Measurements from ENCODE around the gene STK17B. TPM values are rescaled to one million over a fixed set of nuclear protein-coding genes. Genes with fewer than 3 reads are reported as not detected.

Gene STK17B
- total RNA-seq, 2 experiments from 2014 or later, result 95.0 to 148 TPM

DNA sequence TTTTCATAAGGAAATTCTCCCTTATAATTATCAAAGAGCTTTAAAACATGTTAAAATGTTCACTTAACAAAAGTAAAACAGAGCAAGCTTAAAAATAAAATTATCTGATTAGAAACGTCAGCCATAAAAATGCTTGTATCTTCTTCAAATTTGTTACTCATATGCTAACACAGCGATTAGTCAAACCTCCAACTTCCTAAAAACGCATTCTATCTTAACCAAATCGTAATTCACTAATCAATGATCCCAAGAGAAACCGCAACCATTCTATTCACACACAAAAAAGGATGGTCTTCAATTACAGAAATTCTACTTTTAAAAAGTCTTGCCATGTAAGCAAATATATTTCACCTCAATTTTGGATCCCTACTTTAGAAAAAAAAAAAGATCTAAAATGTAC is 1.9 kb downstream of the STK17B start:
- intact Hi-C loops (cut with micrococcal nuclease; ENCODE audit: unreplicated experiment), result no loop called here
- Histone ChIP-seq H3K36me3 (ENCODE audit: insufficient read depth, low read length) (peaks cover 94% of the 10 kb centered on the region), H3K79me2 (ENCODE audit: insufficient read depth, low read depth, low read length) (peaks cover 98% of the 10 kb centered on the region), H3K4me3 (ENCODE audit: low read depth, low read length, poor library complexity, severe bottlenecking) (peak overlapping the region; percentile 98), H4K20me1 (ENCODE audit: insufficient read depth, low read length) (peaks cover 53% of the 10 kb centered on the region), H3K4me2 (ENCODE audit: low read length) (peak overlapping the region; percentile 89), H3K9me2 (ENCODE audit: insufficient read depth, low read length) (no peaks in the 10 kb centered on the region), H2AFZ (ENCODE audit: low read length) (no peak overlapping the region), H3K4me1 (ENCODE audit: insufficient read depth, low read length, poor library complexity, severe bottlenecking) (peaks cover 54% of the 10 kb centered on the region), H3K9me3 (ENCODE audit: low read length) (no peaks in the 10 kb centered on the region), H3K27ac (ENCODE audit: low read depth, low read length, poor library complexity, severe bottlenecking) (peak overlapping the region; percentile 75)
- POLR2A ChIA-PET, result interaction anchor here (0.6 to 10.6 kb wide), 12 partner anchors 8 to 107 kb away, joined by 3 to 226 read pairs (median 6); no protein-coding TSS in a partner anchor
- BruUV-seq (replicated peaks), result no TSS peak
- CTCF ChIA-PET (ENCODE audit: unreplicated experiment), result no interaction called here
- no peak for DNase-seq (ENCODE audit: low spot score)
- TF ChIP-seq, protein P1, sequence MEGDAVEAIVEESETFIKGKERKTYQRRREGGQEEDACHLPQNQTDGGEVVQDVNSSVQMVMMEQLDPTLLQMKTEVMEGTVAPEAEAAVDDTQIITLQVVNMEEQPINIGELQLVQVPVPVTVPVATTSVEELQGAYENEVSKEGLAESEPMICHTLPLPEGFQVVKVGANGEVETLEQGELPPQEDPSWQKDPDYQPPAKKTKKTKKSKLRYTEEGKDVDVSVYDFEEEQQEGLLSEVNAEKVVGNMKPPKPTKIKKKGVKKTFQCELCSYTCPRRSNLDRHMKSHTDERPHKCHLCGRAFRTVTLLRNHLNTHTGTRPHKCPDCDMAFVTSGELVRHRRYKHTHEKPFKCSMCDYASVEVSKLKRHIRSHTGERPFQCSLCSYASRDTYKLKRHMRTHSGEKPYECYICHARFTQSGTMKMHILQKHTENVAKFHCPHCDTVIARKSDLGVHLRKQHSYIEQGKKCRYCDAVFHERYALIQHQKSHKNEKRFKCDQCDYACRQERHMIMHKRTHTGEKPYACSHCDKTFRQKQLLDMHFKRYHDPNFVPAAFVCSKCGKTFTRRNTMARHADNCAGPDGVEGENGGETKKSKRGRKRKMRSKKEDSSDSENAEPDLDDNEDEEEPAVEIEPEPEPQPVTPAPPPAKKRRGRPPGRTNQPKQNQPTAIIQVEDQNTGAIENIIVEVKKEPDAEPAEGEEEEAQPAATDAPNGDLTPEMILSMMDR (conservative IDR thresholded peaks at IDR 0.05; ENCODE audit: low read length), result 0 out of 2 replicates have a peak, but pooled peaks have one; percentile 10
- no peak for TF ChIP-seq EZH2phosphoT487 (IDR thresholded peaks at IDR 0.05; ENCODE audit: borderline replicate concordance, low read depth, low read length)

DNA sequence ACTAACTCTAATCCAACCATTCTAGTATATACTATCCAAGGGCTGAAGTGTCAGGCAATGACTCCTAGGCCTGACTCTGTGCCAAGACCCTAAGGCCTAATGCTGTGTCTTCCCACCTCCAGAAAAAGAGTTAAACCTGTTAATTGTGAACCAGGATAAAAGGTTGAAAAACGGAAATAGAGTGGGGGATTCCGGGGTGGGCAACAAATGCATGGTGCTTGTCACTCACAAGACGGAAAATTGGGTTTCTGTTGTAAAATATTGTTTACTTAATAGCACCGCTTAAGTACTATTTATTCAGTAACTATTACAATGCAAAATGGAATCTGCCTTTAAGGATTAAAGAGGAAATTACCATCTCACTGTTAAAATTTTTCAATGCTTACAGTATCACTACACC is 3.2 kb downstream of the STK17B start:
- intact Hi-C loops (cut with micrococcal nuclease; ENCODE audit: unreplicated experiment), result loop anchor here (1.0 kb wide), 1 partner anchor 8 kb away; no protein-coding TSS in a partner anchor
- H4K20me1 ChIP-seq (ENCODE audit: insufficient read depth, low read length), result peaks cover 54% of the 10 kb centered on the region
- TF ChIP-seq, protein P1 (conservative IDR thresholded peaks at IDR 0.05; ENCODE audit: low read length), result no peak
- no peak for TF ChIP-seq EZH2phosphoT487 (IDR thresholded peaks at IDR 0.05; ENCODE audit: borderline replicate concordance, low read depth, low read length)
- peaks cover 92% of the 10 kb centered on the region for H3K36me3 ChIP-seq (ENCODE audit: insufficient read depth, low read length)
- H3K4me2 ChIP-seq (ENCODE audit: low read length), result peak overlapping the region; percentile 89
- no peaks in the 10 kb centered on the region for H3K9me2 ChIP-seq (ENCODE audit: insufficient read depth, low read length)
- CTCF ChIA-PET (ENCODE audit: unreplicated experiment), result no interaction called here
- no peak overlapping the region for H2AFZ ChIP-seq (ENCODE audit: low read length)
- POLR2A ChIA-PET, result interaction anchor here (0.7 to 6.7 kb wide), 11 partner anchors 8 to 107 kb away, joined by 3 to 110 read pairs (median 7); no protein-coding TSS in a partner anchor
- H3K4me3 ChIP-seq (ENCODE audit: low read depth, low read length, poor library complexity, severe bottlenecking), result peak overlapping the region; percentile 98
- peaks cover 57% of the 10 kb centered on the region for H3K4me1 ChIP-seq (ENCODE audit: insufficient read depth, low read length, poor library complexity, severe bottlenecking)
- BruUV-seq (replicated peaks), result no TSS peak
- DNase-seq (ENCODE audit: low spot score), result no peak
- H3K79me2 ChIP-seq (ENCODE audit: insufficient read depth, low read depth, low read length), result peaks cover 98% of the 10 kb centered on the region
- peak overlapping the region; percentile 52 for H3K27ac ChIP-seq (ENCODE audit: low read depth, low read length, poor library complexity, severe bottlenecking)
- no peaks in the 10 kb centered on the region for H3K9me3 ChIP-seq (ENCODE audit: low read length)

GRCh38 chr2:196167666-196168065 is 3.7 kb downstream of the STK17B start:
- Histone ChIP-seq H3K4me1 (ENCODE audit: insufficient read depth, low read length, poor library complexity, severe bottlenecking) (peaks cover 57% of the 10 kb centered on the region), H3K79me2 (ENCODE audit: insufficient read depth, low read depth, low read length) (peaks cover 98% of the 10 kb centered on the region), H3K4me3 (ENCODE audit: low read depth, low read length, poor library complexity, severe bottlenecking) (peak overlapping the region; percentile 98), H3K36me3 (ENCODE audit: insufficient read depth, low read length) (peaks cover 92% of the 10 kb centered on the region), H3K9me2 (ENCODE audit: insufficient read depth, low read length) (no peaks in the 10 kb centered on the region), H3K27ac (ENCODE audit: low read depth, low read length, poor library complexity, severe bottlenecking) (peak overlapping the region; percentile 52), H3K9me3 (ENCODE audit: low read length) (no peaks in the 10 kb centered on the region), H4K20me1 (ENCODE audit: insufficient read depth, low read length) (peaks cover 54% of the 10 kb centered on the region), H3K4me2 (ENCODE audit: low read length) (peak overlapping the region; percentile 89), H2AFZ (ENCODE audit: low read length) (no peak overlapping the region)
- BruUV-seq (replicated peaks), result no TSS peak
- POLR2A ChIA-PET, result interaction anchor here (0.7 to 6.7 kb wide), 11 partner anchors 9 to 108 kb away, joined by 3 to 110 read pairs (median 7); no protein-coding TSS in a partner anchor
- TF ChIP-seq, protein P1 (conservative IDR thresholded peaks at IDR 0.05; ENCODE audit: low read length), result no peak
- TF ChIP-seq EZH2phosphoT487 (IDR thresholded peaks at IDR 0.05; ENCODE audit: borderline replicate concordance, low read depth, low read length), result no peak
- intact Hi-C loops (cut with micrococcal nuclease; ENCODE audit: unreplicated experiment), result loop anchor here (1.0 kb wide), 1 partner anchor 7 kb away; no protein-coding TSS in a partner anchor
- CTCF ChIA-PET (ENCODE audit: unreplicated experiment), result no interaction called here
- DNase-seq (ENCODE audit: low spot score), result no peak

Data from OCI-LY7 (cell line).